HG02759 (cell line): ENCODE measurements around the gene TMEM38B.

Experiments used
- ATAC-seq: cut with Tn5 transposase; IDR thresholded peaks from one replicate; pipeline ENCODE4 v1.9.1; 2021; ENCODE audit warnings: mild to moderate bottlenecking, moderate library complexity; ENCODE audit not compliant: unreplicated experiment

Gene TMEM38B

GRCh38 chr9:105694190-105694847 is at the start of gene TMEM38B:
TSS of gene TMEM38B (plus strand) at chr9:105694541. CDS start at chr9:105694661, 120 bp downstream.
- peak; percentile 82 for ATAC-seq

- ATAC-seq: no peak
These were observed 47.3 kb upstream of the TMEM38B start for GRCh38 chr9:105646879-105647594.

DNA sequence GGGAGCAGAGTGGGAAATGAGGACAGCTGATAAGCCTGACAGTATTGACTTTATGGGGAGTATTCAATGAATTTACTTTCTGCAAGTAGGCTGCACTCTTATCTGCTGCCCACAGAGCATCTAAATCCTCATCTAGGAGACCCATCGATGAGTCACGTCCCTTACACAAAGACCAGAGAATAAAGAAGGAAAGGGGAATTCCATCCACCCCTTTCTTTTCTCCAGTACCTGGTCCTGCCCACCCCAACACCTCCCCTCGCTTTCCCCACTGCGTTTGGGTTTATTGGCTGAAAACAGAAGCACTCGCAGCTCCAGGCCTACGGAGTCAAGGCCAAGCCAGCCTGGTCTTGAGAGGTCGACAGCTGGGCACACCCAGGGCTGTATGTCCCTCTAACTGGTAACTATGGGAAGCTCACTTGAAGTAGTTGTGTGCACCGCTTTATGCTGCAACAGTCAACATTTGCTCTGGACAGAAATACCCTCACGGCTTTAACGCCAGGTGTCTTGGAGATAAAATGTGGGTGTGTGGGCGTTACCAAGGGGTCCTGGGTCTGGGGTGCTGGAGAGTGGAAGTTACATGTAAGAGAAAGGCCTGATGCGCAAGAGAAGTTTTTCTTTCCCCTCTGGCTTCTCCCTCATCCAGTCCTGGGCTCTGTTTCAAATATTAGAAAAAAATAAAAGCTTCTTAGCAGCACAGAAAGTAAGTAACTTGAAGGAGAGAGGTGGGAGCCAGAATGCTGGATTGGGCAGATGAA is 46.6 kb upstream of the TMEM38B start:
- no peak for ATAC-seq

GRCh38 chr9:105651806-105652205 is 42.5 kb upstream of the TMEM38B start:
- no peak for ATAC-seq

- peak; percentile 76 for ATAC-seq
These were observed 38.0 kb upstream of the TMEM38B start for GRCh38 chr9:105656131-105656921.

DNA sequence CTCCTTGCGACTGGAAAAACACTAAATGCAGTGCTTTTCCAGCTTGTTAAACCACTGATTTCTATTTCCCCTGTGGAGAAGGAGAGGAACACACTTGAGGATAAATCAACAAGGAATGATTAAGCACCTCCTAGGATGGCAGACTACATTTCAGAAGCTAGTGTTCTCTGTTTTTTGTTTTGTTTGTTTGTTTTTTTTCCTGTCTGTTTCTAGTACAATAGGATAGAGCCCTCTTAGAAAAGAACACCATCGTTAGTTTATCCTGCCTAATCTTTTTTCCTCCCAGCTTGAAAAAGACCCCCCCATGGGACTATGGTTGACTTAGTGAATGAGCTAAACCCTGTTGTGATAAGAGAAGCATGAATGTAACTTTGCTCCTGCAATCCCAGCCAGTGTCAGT is 36.0 kb upstream of the TMEM38B start:
- no peak for ATAC-seq

GRCh38 chr9:105661011-105661410 is 33.3 kb upstream of the TMEM38B start:
- ATAC-seq: no peak

DNA sequence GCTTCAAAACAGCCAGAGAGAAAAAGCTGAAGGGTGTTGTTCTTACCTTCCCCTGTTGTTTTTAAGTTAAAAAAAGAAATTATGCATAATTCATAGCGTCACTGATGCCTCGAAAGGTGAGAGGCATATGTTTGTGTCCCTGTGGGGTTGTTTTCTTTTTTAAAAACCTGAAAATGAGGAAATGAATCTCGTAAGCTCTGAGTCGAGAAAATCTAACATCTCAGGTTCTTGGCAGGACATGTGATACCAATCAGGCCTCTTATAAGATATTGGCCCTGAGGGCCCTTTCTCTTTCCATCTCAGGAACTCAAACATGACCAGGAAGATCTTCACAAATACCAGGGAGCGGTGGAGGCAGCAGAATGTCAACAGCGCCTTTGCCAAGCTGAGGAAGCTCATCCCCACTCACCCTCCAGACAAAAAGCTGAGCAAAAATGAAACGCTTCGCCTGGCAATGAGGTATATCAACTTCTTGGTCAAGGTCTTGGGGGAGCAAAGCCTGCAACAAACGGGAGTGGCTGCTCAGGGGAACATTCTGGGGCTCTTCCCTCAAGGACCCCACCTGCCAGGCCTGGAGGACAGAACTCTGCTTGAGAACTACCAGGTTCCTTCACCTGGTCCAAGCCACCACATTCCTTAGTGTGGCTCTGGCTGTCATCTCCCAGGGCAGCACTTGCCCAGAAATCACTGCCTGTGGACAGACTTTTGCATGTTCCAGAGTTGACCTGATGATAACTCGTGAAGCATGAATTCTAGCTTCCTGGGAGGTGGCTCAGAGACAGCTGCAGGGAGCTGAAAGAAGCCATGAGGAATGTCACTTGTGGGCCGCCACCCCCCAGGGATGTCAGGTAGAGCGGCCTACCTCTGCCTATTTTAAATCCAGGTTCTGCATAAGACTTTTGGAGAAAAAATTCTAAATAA is 31.9 kb upstream of the TMEM38B start, which contains the start of gene TAL2:
Gene TAL2, plus strand, starts transcription at position 274 of the 921 bp plus-strand sequence. Its CDS starts 40 bp downstream, at position 314.
- ATAC-seq: peak; percentile 82

DNA sequence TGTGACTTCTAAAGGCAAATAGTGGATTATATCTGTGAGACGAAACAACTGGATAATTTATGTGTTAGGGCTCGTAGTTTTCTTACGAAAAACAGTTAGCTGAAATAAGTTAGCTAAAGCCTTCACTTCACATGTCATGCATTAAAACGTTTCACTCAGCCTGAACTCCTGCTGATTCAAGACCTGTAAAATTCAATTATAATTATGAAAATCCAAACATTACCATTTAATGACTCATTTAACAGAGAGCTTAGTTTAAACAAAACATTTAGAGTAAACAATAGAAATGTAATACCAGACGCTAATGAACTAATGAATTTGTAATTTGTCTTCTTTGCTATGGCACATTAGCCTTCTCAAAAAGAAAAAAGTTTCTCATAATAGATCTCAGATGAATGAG is 30.4 kb upstream of the TMEM38B start:
- no peak for ATAC-seq

DNA sequence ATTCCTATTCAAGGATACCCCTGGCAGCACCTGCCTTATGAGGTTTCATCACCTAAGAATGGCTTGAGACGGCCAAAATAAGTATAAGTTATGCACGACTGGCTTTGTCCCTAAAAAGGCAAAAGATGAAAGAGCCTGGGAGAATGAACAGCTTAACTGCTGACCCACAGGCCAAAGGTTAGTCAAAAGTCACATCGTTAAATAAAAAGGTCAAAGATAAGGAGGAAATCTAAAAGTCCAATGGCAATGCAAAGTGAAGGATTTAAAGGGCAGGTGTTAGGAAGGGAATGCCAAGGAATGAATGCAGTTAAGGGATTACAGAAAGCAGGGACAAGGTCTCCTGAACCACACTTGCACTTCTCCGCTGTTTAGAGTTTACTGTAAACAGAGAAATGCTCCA is 26.5 kb upstream of the TMEM38B start:
- ATAC-seq: no peak

- ATAC-seq: no peak
These were observed 24.0 kb upstream of the TMEM38B start for GRCh38 chr9:105670315-105670714.

- no peak for ATAC-seq
These were observed 23.6 kb upstream of the TMEM38B start for GRCh38 chr9:105670775-105671174.

- no peak for ATAC-seq
These were observed 21.6 kb upstream of the TMEM38B start for GRCh38 chr9:105672711-105673234.

DNA sequence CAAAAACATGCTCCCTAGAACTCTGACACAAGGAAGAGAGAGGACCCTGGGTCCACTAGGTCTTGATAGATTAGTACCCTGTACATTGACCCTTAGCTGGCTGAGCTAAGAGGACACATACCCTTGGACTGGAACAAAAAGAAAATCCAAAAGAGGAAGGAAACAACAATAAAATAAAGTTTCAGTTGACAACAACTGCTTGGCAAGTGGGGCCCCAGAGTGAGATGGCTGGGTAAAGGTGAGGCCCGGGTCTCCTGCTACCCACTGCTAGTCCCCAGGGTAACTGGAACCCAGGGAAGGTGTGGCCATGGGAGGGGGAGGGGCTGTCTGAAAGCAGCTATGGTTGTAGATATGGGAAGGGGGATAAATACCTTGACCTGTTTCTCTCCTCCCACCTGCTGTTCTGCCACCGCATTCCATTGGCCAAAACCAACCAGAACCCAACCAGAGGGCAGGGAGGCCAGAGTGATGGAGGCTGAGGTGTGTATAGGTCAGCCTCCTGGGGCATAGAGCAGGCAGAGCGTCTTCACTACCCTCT is 20.4 kb upstream of the TMEM38B start:
- no peak for ATAC-seq

GRCh38 chr9:105676351-105676923 is 17.9 kb upstream of the TMEM38B start:
- ATAC-seq: no peak

- ATAC-seq: no peak
These were observed 16.2 kb upstream of the TMEM38B start for GRCh38 chr9:105678163-105678562.

GRCh38 chr9:105678781-105679180 is 15.6 kb upstream of the TMEM38B start:
- ATAC-seq: no peak

- no peak for ATAC-seq
These were observed 14.9 kb upstream of the TMEM38B start for GRCh38 chr9:105679257-105680022.
